HCT116 (cell line): ENCODE measurements around the gene CARMIL1. TPM values are rescaled to one million over a fixed set of nuclear protein-coding genes. Genes with fewer than 3 reads are reported as not detected.

Source experiments
- ATAC-seq: fragments of 200-7000 bp; cut with Tn5 transposase; 2 replicates; pipeline ENCODE4 v1.9.1; 2020; ENCODE audit warnings: mild to moderate bottlenecking, moderate library complexity
- BruUV-seq: library from RNA; stranded (reverse); fragments of 400-500 nt; replicated peaks from 2 replicates; lab custom pipeline; 2021; lab: Mats Ljungman, UMichigan
- CTCF ChIA-PET: fragments of 300-600 bp; sonication (Branson Sonifier 250); formaldehyde crosslinking; loops from one replicate; lab custom pipeline; 2021; ENCODE audit warnings: antibody characterized with exemption; lab: Charles Lee
- POLR2A ChIA-PET: fragments of 300-600, 350-600 bp; sonication (Branson Sonifier 250); formaldehyde crosslinking; loops from one replicate; lab custom pipeline; 2021; ENCODE audit warnings: antibody characterized with exemption; lab: Charles Lee
- RAD21 ChIA-PET, 2 experiments: fragments of 300-600 bp; sonication (Branson Sonifier 250); formaldehyde crosslinking; loops; one replicate each; lab custom pipeline; 2023; ENCODE audit warnings: low total read pairs in 2 of 2; ENCODE audit not compliant: uncharacterized antibody in 2 of 2, unreplicated experiment in 2 of 2, low non-redundant PET in 1 of 2; lab: Charles Lee
- DNase-seq: peaks from one replicate; pipeline ENCODE4 v3.0.0-alpha.2; 2010; ENCODE audit warnings: low read depth, low spot score
- H2AFZ ChIP-seq: fragments of 200-600 bp; shearing (Covaris generic), sonication (generic); 2 replicates; pipeline ENCODE4 v1.6.1; 2017; ENCODE audit warnings: low read depth, mixed run types, mixed read lengths, antibody characterized with exemption, low read length; ENCODE audit not compliant: poor library complexity, severe bottlenecking
- H3K27ac ChIP-seq: 2 replicates; pipeline ENCODE4 v1.5.1; 2012; ENCODE audit warnings: low read depth, low read length
- H3K27me3 ChIP-seq: fragments of 200-600 bp; sonication (generic); 2 replicates; pipeline ENCODE4 v1.6.1; 2016; ENCODE audit warnings: mixed run types, low read length, mixed read lengths; ENCODE audit not compliant: insufficient read depth
- H3K36me3 ChIP-seq, 2 experiments: fragments of 200-500 bp in 1 of 2; fragments of 200-600 bp in 1 of 2; sonication (Bioruptor generic) in 1 of 2; sonication (generic) in 1 of 2; 2 replicates each; pipeline versions ENCODE4 v1.5.1 to v1.6.1; 2014 to 2016; ENCODE audit warnings: low read length in 2 of 2, inconsistent platforms in 1 of 2, mixed read lengths in 1 of 2, mixed run types in 1 of 2; ENCODE audit not compliant: insufficient read depth in 2 of 2, control insufficient read depth in 1 of 2
- H3K4me1 ChIP-seq, 2 experiments: fragments of 200-600 bp in 1 of 2; sonication (generic) in 1 of 2; 2 replicates each; pipeline versions ENCODE4 v1.5.1 to v1.6.1; 2012 to 2017; ENCODE audit warnings: low read length in 2 of 2, inconsistent platforms in 1 of 2, mild to moderate bottlenecking in 1 of 2, mixed read lengths in 1 of 2, mixed run types in 1 of 2, moderate library complexity in 1 of 2; ENCODE audit not compliant: insufficient read depth in 2 of 2, control insufficient read depth in 1 of 2
- H3K4me2 ChIP-seq: fragments of 200-600 bp; sonication (generic); 2 replicates; pipeline ENCODE4 v1.6.1; 2017; ENCODE audit warnings: mixed run types, low read length, mixed read lengths
- H3K4me3 ChIP-seq, 2 experiments: fragments of 200-600 bp in 1 of 2; sonication (generic) in 1 of 2; replicated peaks in 1 of 2; 2 replicates each; pipeline ENCODE4 v1.5.1; 2011 to 2016; ENCODE audit warnings: low read length in 2 of 2, control low read depth in 1 of 2, low read depth in 1 of 2, mild to moderate bottlenecking in 1 of 2, mixed read lengths in 1 of 2, mixed run types in 1 of 2
- H3K79me2 ChIP-seq: fragments of 200-600 bp; sonication (generic); 2 replicates; pipeline ENCODE4 v1.6.1; 2017; ENCODE audit warnings: mild to moderate bottlenecking, mixed run types, low read length, moderate library complexity, mixed read lengths; ENCODE audit not compliant: insufficient read depth
- H3K9ac ChIP-seq: fragments of 200-600 bp; sonication (generic); 2 replicates; pipeline ENCODE4 v1.6.1; 2016; ENCODE audit warnings: low read length, mixed read lengths
- H3K9me2 ChIP-seq: fragments of 200-600 bp; sonication (generic), shearing (Covaris generic); 2 replicates; pipeline ENCODE4 v1.6.1; 2017; ENCODE audit warnings: mixed run types, mild to moderate bottlenecking, moderate library complexity; ENCODE audit not compliant: insufficient read depth
- H3K9me3 ChIP-seq, 2 experiments: fragments of 200-500 bp in 1 of 2; fragments of 200-600 bp in 1 of 2; sonication (Bioruptor generic) in 1 of 2; sonication (generic) in 1 of 2; 2 replicates each; pipeline ENCODE4 v1.6.1; 2014 to 2017; ENCODE audit warnings: low read length in 2 of 2, mixed read lengths in 2 of 2, inconsistent platforms in 1 of 2, low read depth in 1 of 2, mild to moderate bottlenecking in 1 of 2, mixed run types in 1 of 2, moderate library complexity in 1 of 2; ENCODE audit not compliant: control insufficient read depth in 1 of 2, insufficient read depth in 1 of 2
- H4K20me1 ChIP-seq: fragments of 200-600 bp; sonication (generic), shearing (Covaris generic); 2 replicates; pipeline ENCODE4 v1.6.1; 2017; ENCODE audit warnings: mixed run types, mild to moderate bottlenecking, moderate library complexity; ENCODE audit not compliant: insufficient read depth
- EGR1 ChIP-seq: IDR thresholded peaks from 2 replicates; pipeline ENCODE4 v1.6.1; 2012; ENCODE audit warnings: low read depth
- EZH2 ChIP-seq: fragments of 200-600 bp; sonication (generic); IDR thresholded peaks from 2 replicates; pipeline ENCODE4 v1.6.1; 2017; ENCODE audit warnings: antibody characterized with exemption, mixed run types
- FOSL1 ChIP-seq: IDR thresholded peaks from 2 replicates; pipeline ENCODE4 v1.6.1; 2012; ENCODE audit warnings: low read depth
- POLR2AphosphoS5 ChIP-seq: IDR thresholded peaks from 2 replicates; pipeline ENCODE4 v1.6.1; 2011; ENCODE audit warnings: mild to moderate bottlenecking, low read depth, low read length, moderate library complexity
- REST ChIP-seq: IDR thresholded peaks from 2 replicates; pipeline ENCODE4 v1.6.1; 2012; ENCODE audit warnings: low read depth
- TCF7L2 ChIP-seq: IDR thresholded peaks from 2 replicates; pipeline ENCODE4 v1.7.0; 2011; ENCODE audit warnings: borderline replicate concordance, inconsistent platforms; ENCODE audit not compliant: insufficient read depth, insufficient read length; ENCODE audit errors: extremely low read depth
- YY1 ChIP-seq: IDR thresholded peaks from 2 replicates; pipeline ENCODE4 v1.6.1; 2011; ENCODE audit warnings: low read length, low read depth, moderate library complexity, mild to moderate bottlenecking; ENCODE audit not compliant: insufficient replicate concordance; ENCODE audit errors: extremely low read depth
- ZNF274 ChIP-seq: fragments of 200-500 bp; sonication (Bioruptor generic); IDR thresholded peaks from 2 replicates; pipeline ENCODE4 v1.6.1; 2014; ENCODE audit warnings: mild to moderate bottlenecking, low read depth, low read length, inconsistent platforms
- intact Hi-C: fragments of 100-400 bp; cut with micrococcal nuclease; formaldehyde crosslinking; loops from 2 replicates; pipeline ENCODE4 v1.10.0; 2022
- total RNA-seq: library from RNA; stranded (reverse); gene quantifications from one replicate; pipeline ENCODE4 v1.2.1, GENCODE V29; 2021; ENCODE audit not compliant: unreplicated experiment
- TF ChIP-seq, protein P1 (sequence below): IDR thresholded peaks from 2 replicates; pipeline ENCODE4 v1.6.1; 2012

CARMIL1 gene
- total RNA-seq, 1 experiment from 2014 or later, result 21.7 TPM

- DNase-seq (no peak), ATAC-seq (no peak)
- H3K36me3 ChIP-seq, result no peaks in the 10 kb centered on the region
- no peak overlapping the region for H3K27ac ChIP-seq
- no peaks in the 10 kb centered on the region for H3K9me2 ChIP-seq
- H3K27me3 ChIP-seq, result no peaks in the 10 kb centered on the region
- no peak overlapping the region for H3K4me3 ChIP-seq
- POLR2A ChIA-PET, result no interaction called here
- H3K4me1 ChIP-seq, result peaks cover 0 to 19% of the 10 kb centered on the region in 2 experiments; a peak in 2 of 4 replicates
- no peaks in the 10 kb centered on the region for H4K20me1 ChIP-seq
- no peaks in the 10 kb centered on the region for H3K79me2 ChIP-seq
- H3K4me2 ChIP-seq, result no peak overlapping the region
- no peaks in the 10 kb centered on the region for H3K9me3 ChIP-seq
- CTCF ChIA-PET, result no interaction called here
- H2AFZ ChIP-seq, result no peak overlapping the region
- intact Hi-C loops, result no loop called here
- TF ChIP-seq REST (no peak), EZH2 (no peak), YY1 (no peak), EGR1 (no peak), FOSL1 (no peak), ZNF274 (no peak), TCF7L2 (no peak), POLR2AphosphoS5 (no peak)
- TF ChIP-seq, protein P1, sequence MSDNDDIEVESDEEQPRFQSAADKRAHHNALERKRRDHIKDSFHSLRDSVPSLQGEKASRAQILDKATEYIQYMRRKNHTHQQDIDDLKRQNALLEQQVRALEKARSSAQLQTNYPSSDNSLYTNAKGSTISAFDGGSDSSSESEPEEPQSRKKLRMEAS, result no peak
- BruUV-seq, result no TSS peak
- RAD21 ChIA-PET, result no interaction called here
- no peak overlapping the region for H3K9ac ChIP-seq
These were observed 390.2 kb downstream of the CARMIL1 start for GRCh38 chr6:25669413-25669812.
